NT2/D1 (cell line): ENCODE measurements around the gene AMN.

ENCODE experiments used
- SUZ12 ChIP-seq: IDR thresholded peaks from 2 replicates; pipeline ENCODE4 v1.6.1; 2011; ENCODE audit not compliant: insufficient read length, insufficient read depth; ENCODE audit errors: extremely low read depth
- YY1 ChIP-seq: IDR thresholded peaks from 2 replicates; pipeline ENCODE4 v1.6.1; 2011; ENCODE audit not compliant: insufficient read length, insufficient read depth

DNA sequence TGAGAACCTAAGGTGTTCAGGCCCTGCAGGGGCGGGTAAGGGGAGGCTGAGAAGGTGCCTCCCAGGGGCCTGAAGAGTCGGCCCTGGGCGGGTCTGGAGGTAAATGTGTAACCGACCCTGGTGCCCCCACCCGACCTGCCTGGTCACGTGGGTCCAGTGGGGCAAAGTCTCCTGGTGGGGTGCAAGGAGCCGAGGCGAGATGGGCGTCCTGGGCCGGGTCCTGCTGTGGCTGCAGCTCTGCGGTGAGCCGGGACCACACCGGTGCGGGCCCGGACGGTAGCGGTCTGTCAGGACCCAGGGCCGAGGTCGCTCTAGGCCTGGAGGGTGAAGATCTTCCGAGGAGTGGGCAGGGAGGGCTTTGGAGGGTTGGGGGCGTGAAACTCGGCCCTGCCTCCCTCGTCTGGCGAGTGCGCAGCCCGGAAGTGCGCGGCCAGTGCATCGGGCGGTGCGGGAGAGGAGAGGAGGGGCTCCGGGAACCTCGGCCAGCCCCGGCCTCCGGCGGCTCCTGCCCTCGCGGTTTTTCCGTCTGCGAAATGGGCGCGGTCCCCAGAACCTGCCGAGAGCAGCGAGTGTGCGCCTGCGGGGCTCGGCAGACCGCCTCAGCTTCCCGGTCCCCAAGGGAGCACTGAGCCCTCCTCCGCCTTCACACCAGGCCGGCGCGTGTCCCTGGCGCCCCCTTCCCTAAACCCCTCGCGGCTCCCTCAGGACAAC, at the start of gene AMN:
- TF ChIP-seq YY1 (no peak), SUZ12 (no peak)
